MM.1S (cell line): ENCODE measurements around the gene RTF1.

Experiments used
- EZH2 ChIP-seq: fragments of 300-600 bp; sonication (generic); optimal IDR thresholded peaks from 2 replicates; pipeline ENCODE3; 2017; ENCODE audit warnings: low read depth, mild to moderate bottlenecking, antibody characterized with exemption, low read length, mixed read lengths
- EZH2phosphoT487 ChIP-seq: fragments of 300-600 bp; sonication (generic); IDR thresholded peaks from 2 replicates; pipeline ENCODE4 v1.6.1; 2018; ENCODE audit warnings: antibody characterized with exemption, low read length
- TF ChIP-seq, protein P1 (sequence below): fragments of 300-600 bp; sonication (generic); IDR thresholded peaks from 2 replicates; pipeline ENCODE4 v1.5.1; 2016; ENCODE audit warnings: antibody characterized with exemption, low read length, mixed read lengths

DNA sequence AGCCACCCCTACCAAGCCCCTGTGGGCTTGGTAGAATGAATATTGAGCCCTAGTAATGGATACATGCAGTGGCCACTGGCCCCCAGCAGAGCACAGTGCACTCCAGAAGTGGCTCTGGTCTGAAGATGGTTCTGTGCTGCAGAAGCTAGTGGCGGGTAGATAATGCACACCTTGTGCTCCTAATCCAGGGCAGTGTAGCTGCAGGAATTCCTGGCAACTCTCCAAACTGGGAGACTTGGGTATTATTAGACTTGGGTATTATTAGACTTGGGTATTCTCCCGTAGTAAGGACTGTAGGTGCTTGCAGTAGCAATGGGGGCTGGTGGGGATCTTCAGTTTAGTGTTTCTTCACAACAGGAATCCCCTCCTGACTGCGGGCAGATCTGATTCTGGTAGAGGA is 49.5 kb upstream of the RTF1 start:
- TF ChIP-seq, protein P1, sequence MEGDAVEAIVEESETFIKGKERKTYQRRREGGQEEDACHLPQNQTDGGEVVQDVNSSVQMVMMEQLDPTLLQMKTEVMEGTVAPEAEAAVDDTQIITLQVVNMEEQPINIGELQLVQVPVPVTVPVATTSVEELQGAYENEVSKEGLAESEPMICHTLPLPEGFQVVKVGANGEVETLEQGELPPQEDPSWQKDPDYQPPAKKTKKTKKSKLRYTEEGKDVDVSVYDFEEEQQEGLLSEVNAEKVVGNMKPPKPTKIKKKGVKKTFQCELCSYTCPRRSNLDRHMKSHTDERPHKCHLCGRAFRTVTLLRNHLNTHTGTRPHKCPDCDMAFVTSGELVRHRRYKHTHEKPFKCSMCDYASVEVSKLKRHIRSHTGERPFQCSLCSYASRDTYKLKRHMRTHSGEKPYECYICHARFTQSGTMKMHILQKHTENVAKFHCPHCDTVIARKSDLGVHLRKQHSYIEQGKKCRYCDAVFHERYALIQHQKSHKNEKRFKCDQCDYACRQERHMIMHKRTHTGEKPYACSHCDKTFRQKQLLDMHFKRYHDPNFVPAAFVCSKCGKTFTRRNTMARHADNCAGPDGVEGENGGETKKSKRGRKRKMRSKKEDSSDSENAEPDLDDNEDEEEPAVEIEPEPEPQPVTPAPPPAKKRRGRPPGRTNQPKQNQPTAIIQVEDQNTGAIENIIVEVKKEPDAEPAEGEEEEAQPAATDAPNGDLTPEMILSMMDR: no peak
- TF ChIP-seq EZH2phosphoT487 (no peak), EZH2 (no peak)
